HFFc6 (cell line): ENCODE measurements around the gene RASA4B. TPM values are rescaled to one million over a fixed set of nuclear protein-coding genes. Genes with fewer than 3 reads are reported as not detected.
A peak's percentile ranks its signal among the peaks of the same experiment; 100 is the strongest.
"Not testable (repeated sequence)": the region's sequence is repeated elsewhere in the genome, so short reads cannot be mapped to it uniquely, and the experiment has no call there.

Source experiments
- DNase-seq: peaks from one replicate; pipeline ENCODE4 v3.0.0-alpha.2; 2018
- H3K27ac Mint-ChIP-seq: 2 replicates; pipeline ENCODE4 v1.8.0; 2020; ENCODE audit warnings: mild to moderate bottlenecking, mixed read lengths
- H3K27me3 Mint-ChIP-seq: 2 replicates; pipeline ENCODE4 v1.8.0; 2021; ENCODE audit warnings: mild to moderate bottlenecking, moderate library complexity, mixed read lengths; ENCODE audit not compliant: insufficient read depth
- H3K36me3 Mint-ChIP-seq: 2 replicates; pipeline ENCODE4 v1.8.0; 2021; ENCODE audit warnings: low read depth, mixed read lengths
- H3K4me1 Mint-ChIP-seq: 2 replicates; pipeline ENCODE4 v1.8.0; 2020; ENCODE audit warnings: low read depth, mixed read lengths
- H3K4me3 Mint-ChIP-seq: 2 replicates; pipeline ENCODE4 v1.8.0; 2020; ENCODE audit warnings: mild to moderate bottlenecking, moderate library complexity, mixed read lengths
- H3K9me3 Mint-ChIP-seq: 2 replicates; pipeline ENCODE4 v1.8.0; 2020; ENCODE audit warnings: mild to moderate bottlenecking, mixed read lengths
- total RNA-seq, 6 experiments: library from RNA; stranded (reverse); fragmentation: NEBNext Ultra II Directional; extraction: Animal tissue kit (Norgen Biotek cat#: 25700); gene quantifications; 2 replicates in 1 of 6; 3 replicates in 5 of 6; pipeline ENCODE4 v1.2.3, GENCODE V29; 2021

RASA4B gene
- total RNA-seq, 6 experiments from 2014 or later, result 16.4 to 26.2 (median 20.2) TPM

- H3K4me1 Mint-ChIP-seq, H3K36me3 Mint-ChIP-seq, DNase-seq, H3K27me3 Mint-ChIP-seq, H3K9me3 Mint-ChIP-seq, H3K4me3 Mint-ChIP-seq, H3K27ac Mint-ChIP-seq: not testable (repeated sequence)
These were observed 9.6 kb upstream of the RASA4B start for GRCh38 chr7:102527182-102527581.

- H3K27me3 Mint-ChIP-seq, H3K9me3 Mint-ChIP-seq, H3K27ac Mint-ChIP-seq, DNase-seq, H3K36me3 Mint-ChIP-seq, H3K4me1 Mint-ChIP-seq, H3K4me3 Mint-ChIP-seq: not testable (repeated sequence)
These were observed 7.2 kb upstream of the RASA4B start for GRCh38 chr7:102524803-102525202.

GRCh38 chr7:102520797-102521196, 3.2 kb upstream of the RASA4B start:
- H3K4me3 Mint-ChIP-seq, H3K27ac Mint-ChIP-seq, H3K4me1 Mint-ChIP-seq, H3K9me3 Mint-ChIP-seq, H3K27me3 Mint-ChIP-seq, H3K36me3 Mint-ChIP-seq: not testable (repeated sequence)
- peak; percentile 50 for DNase-seq

- H3K27me3 Mint-ChIP-seq, H3K9me3 Mint-ChIP-seq, H3K27ac Mint-ChIP-seq, DNase-seq, H3K4me1 Mint-ChIP-seq, H3K4me3 Mint-ChIP-seq, H3K36me3 Mint-ChIP-seq: not testable (repeated sequence)
These were observed 626 bp downstream of the RASA4B start for GRCh38 chr7:102516951-102517350.

- H3K4me3 Mint-ChIP-seq, H3K4me1 Mint-ChIP-seq, H3K9me3 Mint-ChIP-seq, H3K27ac Mint-ChIP-seq, H3K27me3 Mint-ChIP-seq, H3K36me3 Mint-ChIP-seq, DNase-seq: not testable (repeated sequence)
These were observed 1.7 kb downstream of the RASA4B start for GRCh38 chr7:102515889-102516288.

GRCh38 chr7:102514881-102515721, 2.5 kb downstream of the RASA4B start:
- DNase-seq, H3K36me3 Mint-ChIP-seq, H3K9me3 Mint-ChIP-seq, H3K4me3 Mint-ChIP-seq, H3K4me1 Mint-ChIP-seq, H3K27ac Mint-ChIP-seq, H3K27me3 Mint-ChIP-seq: not testable (repeated sequence)

- DNase-seq, result peak; percentile 17
- not testable (repeated sequence) for H3K27me3 Mint-ChIP-seq, H3K9me3 Mint-ChIP-seq, H3K4me1 Mint-ChIP-seq, H3K36me3 Mint-ChIP-seq
- Mint-ChIP-seq H3K4me3 (peak overlapping the region; percentile 66), H3K27ac (peak overlapping the region; percentile 69)
These were observed 4.8 kb downstream of the RASA4B start for GRCh38 chr7:102512642-102513221.

GRCh38 chr7:102511860-102512522, 5.6 kb downstream of the RASA4B start:
- not testable (repeated sequence) for H3K4me1 Mint-ChIP-seq, DNase-seq, H3K27ac Mint-ChIP-seq, H3K9me3 Mint-ChIP-seq, H3K4me3 Mint-ChIP-seq, H3K27me3 Mint-ChIP-seq, H3K36me3 Mint-ChIP-seq

- not testable (repeated sequence) for H3K27ac Mint-ChIP-seq, H3K36me3 Mint-ChIP-seq, H3K4me3 Mint-ChIP-seq, H3K4me1 Mint-ChIP-seq, H3K9me3 Mint-ChIP-seq, DNase-seq, H3K27me3 Mint-ChIP-seq
These were observed 7.0 kb downstream of the RASA4B start for GRCh38 chr7:102510575-102510974.

GRCh38 chr7:102507410-102508088, 10.0 kb downstream of the RASA4B start:
- H3K4me3 Mint-ChIP-seq, H3K9me3 Mint-ChIP-seq, H3K4me1 Mint-ChIP-seq, H3K27ac Mint-ChIP-seq, DNase-seq, H3K36me3 Mint-ChIP-seq, H3K27me3 Mint-ChIP-seq: not testable (repeated sequence)

- DNase-seq, H3K9me3 Mint-ChIP-seq, H3K4me1 Mint-ChIP-seq, H3K4me3 Mint-ChIP-seq, H3K27me3 Mint-ChIP-seq, H3K36me3 Mint-ChIP-seq: not testable (repeated sequence)
- peak overlapping the region; percentile 96 for H3K27ac Mint-ChIP-seq
These were observed 12.0 kb downstream of the RASA4B start for GRCh38 chr7:102505298-102506185.

- not testable (repeated sequence) for H3K36me3 Mint-ChIP-seq, H3K27me3 Mint-ChIP-seq, H3K4me3 Mint-ChIP-seq, H3K9me3 Mint-ChIP-seq, H3K27ac Mint-ChIP-seq, H3K4me1 Mint-ChIP-seq, DNase-seq
These were observed 14.4 kb downstream of the RASA4B start for GRCh38 chr7:102503141-102503540.

- H3K36me3 Mint-ChIP-seq, H3K27ac Mint-ChIP-seq, H3K27me3 Mint-ChIP-seq, H3K4me3 Mint-ChIP-seq, H3K9me3 Mint-ChIP-seq, DNase-seq, H3K4me1 Mint-ChIP-seq: not testable (repeated sequence)
These were observed 19.3 kb downstream of the RASA4B start for GRCh38 chr7:102498321-102498720.
